SKM-1 (cell line): ENCODE results near the gene CTTN.
"Not testable (repeated sequence)": the region's sequence is repeated elsewhere in the genome, so short reads cannot be mapped to it uniquely, and the experiment has no call there.

Source experiments
- DNase-seq: peaks from one replicate; lab custom pipeline; 2025; ENCODE audit not compliant: unreplicated experiment; lab: John Stamatoyannopoulos, UW

CTTN gene

DNA sequence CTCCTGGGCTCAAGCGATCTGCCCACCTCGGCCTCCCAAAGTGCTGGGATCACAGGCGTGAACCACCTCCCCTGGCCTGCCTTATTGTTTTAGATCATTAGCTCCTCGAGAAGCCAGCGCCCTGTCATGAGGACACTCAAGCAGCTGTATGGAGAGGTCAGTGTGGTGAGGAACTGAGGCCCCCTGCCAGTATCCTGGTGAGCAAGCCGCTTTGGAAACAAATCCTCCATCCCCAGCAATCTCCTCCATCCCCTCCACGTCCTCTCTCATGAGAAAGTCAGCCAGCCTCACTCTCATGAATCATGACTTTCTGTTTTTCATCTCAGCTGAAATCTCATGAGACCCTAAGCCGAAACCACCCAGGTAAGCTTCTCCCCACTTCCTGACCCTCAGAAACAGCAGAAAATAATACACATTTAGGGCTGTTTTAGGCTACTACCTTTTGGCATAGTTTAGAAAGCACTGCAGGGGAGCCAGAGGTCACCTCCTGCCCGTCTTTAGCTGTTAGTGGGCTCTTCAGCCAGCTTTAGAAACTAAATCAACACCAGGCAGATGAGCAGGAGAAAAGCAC is 56.0 kb downstream of the CTTN start:
- DNase-seq, result no peak

DNA sequence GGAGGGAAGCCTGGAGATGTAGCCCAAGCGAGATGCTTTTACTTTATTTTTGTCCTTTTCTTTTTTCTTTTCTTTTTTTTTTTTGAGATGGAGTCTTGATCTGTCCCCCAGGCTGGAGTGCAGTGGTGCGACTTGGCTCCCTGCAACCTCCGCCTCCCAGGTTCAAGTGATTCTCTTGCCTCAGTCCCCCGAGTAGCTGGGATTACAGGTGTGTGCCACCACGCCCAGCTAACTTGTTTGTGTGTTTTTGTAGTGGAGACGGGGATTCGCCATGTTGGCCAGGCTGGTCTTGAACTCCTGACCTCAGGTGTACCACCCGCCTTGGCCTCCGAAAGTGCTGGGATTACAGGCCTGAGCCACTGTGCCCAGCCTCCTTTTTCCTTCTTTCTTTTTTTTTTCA is 56.5 kb downstream of the CTTN start:
- not testable (repeated sequence) for DNase-seq

DNA sequence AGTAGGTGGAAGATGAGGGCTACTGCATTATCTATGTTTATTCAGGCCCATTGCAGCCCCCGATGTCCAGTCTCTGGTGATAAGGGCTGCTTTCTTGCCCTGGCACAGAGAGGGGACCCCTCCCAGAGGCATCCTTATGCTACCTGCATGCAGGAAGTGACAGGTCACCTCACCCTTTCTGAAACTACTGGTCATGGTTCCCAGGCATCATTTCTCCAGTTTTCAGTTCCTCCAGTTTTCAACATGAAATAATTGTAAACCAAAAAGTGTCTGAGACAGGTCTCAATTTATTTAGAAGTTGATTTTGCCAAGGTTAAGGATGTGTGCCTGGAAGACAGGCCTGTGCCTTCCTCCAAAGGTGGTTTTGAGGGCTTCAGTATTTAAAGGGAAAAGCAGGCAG is 57.0 kb downstream of the CTTN start:
- DNase-seq, result no peak

DNA sequence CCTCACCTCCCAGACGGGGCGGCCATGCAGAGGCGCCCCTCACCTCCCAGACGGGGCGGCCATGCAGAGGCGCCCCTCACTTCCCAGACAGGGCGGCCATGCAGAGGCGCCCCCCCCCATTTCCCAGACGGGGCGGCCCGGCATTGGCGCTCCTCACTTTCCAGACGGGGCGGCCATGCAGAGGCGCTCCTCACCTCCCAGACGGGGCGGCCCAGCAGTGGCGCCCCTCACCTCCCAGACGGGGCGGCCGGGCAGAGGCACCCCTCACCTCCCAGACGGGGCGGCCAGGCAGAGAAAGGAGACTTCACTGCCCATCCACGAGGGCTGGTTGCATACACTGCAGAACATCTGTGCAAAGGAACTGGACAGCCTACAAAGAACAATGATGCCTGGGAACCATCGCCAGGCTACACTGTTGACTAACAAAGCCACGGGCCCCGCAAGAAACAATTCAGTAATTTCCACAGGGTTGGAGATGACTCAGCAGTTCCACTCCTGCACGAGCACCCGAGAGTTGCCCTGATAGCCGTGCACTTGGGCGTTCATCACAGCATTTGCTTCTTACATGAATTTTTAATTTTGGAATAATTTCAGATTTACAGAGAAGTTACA is 58.7 kb downstream of the CTTN start:
- no peak for DNase-seq

DNA sequence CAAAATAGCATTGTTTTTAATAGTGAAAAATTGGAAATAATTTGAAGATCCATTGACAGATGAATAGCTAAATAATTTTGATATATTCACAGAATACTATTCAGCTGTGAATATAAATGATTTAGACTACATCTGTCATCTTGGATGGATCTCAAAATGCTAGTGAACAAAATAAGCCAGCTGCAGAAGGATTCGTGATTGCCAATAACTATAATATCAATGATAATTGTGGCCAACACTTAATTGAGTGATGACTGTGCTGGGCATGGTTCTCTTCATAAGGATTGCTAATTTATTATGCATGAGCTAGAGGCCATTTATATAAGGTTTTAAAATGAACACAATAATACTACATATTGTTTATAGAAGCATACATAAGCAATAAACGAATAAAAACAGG is 60.4 kb downstream of the CTTN start:
- no peak for DNase-seq

DNA sequence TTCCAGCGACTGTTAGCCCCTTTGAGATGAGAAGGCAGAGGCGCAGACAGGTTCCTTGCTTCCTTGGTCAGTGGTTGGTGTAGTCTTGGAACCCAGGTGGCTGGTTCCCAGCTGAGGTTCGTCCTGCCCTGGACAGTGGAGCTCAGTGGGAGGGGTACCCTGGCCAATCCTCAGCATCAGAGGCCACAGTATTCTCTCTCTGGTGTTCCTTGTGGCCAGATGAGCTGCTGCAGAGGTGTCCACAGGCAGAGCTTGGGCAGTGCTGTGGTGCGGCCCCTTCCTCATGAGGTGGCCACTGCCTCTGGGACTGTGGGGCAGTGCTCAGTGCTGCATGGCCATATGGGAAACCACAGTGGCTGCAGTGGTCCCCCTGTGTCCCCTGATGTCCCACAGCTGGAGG is 61.8 kb downstream of the CTTN start:
- DNase-seq, result no peak

DNA sequence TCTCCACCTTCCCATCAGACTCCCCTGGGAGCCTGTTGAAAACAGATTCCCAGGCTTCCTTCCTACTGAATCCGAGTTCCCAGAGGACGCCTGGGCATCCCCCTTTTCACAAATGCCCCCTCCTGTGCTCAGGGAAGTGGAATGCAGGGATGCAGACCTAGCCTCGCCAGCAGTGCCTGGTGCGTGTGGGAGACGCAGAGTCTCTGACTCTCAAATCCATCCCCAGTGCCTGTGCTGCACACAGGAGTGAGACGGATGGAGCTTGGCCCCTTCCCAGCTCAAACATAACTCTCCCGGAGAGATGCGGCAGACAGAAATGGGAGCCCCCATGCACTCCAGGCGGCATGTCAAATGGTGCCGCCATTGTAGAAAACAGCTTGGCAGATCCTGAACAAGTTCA is 62.6 kb downstream of the CTTN start:
- DNase-seq, result no peak

DNA sequence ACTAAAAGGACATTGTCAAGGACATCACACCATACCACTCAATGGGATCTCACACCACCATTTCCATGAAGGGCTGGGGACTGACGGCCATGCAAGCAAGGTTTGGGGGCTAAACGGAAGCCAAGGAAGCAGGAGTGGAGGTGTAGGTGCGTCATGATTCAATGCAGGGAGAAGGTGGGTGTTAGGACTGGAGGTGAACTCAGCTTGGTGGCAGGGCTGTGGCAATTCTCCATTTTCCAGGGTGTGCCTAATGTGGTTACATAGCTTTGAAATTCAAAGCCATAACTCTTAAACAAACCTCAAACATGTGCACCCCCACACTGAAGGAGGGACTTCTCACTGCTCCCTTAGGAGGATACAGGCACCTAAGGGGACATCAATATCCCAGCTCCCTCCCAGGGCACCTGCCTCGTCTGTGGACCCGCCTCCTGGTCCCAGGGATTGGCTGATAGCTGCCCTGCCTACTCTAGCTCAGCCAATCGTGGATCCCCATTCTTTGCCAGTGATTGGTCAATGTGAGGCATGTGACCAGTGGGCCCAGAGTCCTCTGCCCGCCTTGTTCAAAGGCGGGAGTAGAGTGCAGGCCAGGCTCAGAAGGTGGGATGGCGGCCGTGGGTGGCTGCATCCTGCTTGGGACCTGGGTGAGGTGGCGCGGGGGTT is 64.6 kb downstream of the CTTN start:
- DNase-seq, result no peak

DNA sequence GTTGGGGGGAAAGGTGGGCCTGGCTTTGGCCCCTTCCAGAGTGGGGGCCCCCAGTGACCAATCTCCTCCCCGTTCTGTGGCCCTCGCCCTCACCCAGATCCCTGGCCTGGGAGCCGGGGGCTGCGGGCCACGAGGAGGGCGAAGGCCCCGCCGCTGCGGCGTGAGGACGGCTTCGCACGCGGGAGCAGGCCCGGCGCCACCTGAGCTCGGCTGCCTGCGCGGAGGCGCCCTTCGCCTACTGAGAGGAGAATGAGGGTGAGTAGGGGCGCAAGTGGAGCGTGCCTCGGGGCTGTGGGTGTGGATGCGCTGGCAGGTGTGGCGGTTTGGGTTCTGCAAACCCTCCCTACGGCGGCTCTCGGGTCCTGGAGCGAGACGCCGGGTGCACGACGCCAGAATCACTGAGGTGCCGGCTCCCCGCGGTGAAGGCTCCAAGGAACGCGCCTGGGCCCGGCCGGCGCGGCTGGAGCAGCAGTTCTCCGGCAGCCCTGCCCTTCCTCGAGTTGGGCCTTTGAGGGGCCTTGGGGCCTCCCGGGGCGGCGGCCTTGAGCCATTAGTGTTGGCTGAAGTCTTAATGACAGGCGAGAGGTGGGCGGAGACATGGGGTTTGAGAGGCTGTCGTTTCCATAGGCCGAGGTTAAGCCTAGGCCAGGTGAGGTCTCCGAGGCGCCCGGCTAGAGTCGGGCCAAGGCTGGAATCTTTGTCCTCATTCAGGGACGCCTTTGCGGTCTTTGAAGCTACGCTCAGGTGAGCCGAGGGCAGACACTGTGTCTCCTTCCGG is 65.3 kb downstream of the CTTN start:
- no peak for DNase-seq

DNA sequence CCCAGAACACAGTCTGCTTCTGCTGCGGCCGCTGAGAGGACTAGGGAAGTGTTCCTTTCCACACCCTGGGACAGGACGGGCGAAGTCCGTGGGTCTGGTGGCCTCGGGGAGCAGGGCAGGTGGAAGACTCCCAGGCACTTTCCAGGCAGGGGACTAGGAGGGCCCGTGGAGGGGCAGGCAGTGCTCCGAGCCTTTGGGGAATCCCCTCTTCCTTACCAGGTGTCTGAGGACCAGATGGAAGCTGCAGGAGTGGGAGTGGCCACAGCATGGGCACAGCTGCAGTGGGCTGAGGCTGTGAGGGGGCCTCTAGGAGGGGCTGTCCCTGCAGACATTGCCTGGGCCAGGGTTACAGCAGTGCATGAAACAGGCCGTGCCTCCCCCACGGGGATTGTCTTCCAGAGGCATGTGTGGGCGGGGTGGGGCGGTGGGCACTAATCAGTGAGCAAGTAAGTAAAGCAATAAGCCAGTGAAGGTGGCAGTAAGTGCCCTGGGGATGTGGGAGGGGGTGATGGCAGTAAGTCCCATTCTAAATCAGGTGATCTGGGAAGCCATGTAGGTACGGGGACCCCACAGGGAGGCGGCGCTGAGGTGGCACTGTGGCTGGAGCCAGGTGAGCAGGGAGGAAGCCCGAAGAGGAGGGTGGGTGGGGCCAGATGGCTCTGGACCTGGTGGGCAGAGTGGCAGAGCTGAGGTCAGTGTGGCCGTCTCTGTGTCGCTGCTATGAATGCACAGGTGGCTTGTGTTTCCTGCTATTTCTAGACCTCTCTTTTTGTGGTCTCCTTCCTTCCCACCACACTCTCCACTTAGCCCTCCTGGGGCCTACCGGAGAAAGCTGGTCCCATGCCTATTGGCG is 66.4 kb downstream of the CTTN start:
- no peak for DNase-seq

DNA sequence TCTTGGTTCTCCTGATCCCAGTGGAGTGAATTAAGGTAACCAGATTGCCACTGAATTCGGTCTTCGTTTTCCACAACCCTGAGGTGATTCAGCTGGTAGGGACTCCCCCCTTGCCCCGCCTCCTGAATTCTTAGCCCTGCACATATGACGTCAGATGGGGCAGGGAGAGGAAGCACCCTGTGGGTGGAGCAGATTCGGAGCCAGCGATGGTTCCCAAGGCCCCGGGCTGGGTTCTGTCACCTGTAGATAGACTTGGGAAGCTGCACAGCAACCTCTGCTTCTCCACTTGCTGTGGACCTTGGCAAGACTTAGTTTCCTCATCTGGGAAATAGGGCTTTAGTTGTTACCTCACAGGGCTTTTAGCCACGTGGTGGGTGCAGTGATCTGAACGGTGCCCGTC is 67.8 kb downstream of the CTTN start:
- no peak for DNase-seq

DNA sequence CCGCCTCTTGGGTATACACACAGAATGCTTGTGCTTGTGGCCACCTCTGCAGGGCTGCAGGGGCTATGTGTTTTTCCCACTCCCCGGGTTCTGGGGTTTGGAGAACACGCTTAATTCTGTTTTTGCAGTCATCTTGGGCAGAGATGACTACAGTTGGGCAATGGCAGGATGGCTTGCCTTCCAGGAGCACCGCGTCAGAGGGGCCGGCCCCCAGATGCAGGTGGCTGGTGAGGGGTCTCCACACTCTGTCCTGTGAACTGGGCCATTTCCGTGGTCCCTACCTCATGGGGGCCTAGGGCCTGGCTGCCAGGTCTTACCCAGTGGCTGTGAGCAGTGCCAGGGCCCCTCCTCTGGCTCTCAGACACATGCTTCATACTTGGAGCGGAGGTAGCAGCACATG is 68.3 kb downstream of the CTTN start:
- DNase-seq, result no peak

DNA sequence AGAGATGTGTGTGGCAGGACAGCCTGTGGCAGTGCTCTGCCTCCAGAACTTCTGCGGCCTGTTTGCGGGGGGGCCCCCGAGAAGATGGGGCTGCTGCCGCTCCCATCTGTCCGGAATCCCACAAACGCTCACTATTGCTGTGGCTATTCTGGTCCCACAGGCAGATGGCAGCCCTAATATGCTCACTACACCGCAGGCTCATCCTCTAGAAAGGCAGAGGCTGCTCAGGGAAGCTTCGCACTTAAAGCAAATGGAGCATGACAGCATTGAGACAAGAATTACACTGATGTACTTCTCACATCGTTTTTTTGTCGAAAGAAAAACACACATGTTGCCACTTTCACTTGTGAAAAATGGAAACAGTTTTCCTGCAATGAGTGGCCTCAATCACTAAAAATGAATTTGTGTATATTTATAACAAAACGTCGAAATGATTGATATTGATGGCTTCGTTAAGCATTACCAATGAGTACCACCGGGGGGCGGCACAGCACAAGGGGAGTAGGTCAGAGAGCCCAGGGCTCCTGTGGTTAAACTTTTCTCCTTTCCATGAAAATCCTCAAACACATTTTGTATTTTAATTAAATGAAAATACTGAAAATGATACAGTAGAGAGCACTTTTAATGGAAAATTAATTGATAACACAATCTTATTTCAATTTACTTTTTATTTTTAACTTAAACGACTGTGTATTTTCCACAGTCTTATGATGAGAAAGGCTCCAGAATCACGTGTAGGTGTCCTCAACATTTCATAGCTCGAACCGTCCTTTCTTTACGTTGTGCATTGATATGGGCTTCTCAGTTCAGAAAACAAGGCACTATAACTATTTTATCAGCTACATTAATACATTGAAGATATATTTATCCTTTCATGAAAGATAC is 69.1 kb downstream of the CTTN start:
- no peak for DNase-seq

DNA sequence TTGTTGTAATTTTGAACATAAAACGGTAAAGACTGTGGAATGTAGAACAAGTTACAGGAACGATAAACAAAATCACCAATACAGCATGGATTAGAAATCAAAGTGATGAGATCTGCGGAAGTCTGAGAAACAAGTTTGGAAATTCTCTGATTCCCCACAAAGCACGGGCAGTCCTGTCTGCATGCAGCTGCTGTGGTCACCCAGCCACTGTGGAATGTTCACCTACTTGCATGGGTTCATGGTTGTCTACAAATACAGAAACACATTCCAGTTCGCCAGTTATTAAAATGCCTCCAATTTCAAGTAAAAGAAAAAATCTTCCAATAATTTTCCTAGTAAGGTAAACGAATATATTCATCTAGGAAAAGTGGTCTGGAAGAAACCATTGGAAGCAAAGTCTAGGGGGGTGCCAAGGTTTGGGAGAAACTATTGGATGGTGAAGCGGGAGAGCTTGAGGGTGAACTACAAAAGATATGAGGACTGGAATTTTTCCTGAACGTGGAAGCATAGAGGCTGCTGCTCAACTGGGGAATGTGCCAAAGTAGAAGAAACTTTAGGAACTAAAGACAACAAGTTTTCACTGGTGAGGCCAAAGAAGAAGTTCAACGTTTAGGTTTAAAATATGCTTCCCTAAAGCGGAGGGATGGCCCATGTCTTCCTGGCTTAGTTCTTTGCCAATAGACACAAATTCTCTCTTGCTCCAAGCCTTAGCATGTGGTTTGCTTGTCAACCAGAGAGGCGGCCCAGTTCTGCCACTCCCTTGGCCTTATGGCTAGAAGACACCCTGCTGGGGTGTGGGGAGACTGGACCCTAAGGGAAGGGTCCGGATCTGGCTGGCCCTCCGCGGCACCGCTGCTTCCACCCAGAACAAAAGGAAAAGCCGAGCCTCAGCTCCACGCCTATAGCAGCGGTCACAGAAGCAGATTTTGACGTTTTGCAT is 70.2 kb downstream of the CTTN start:
- no peak for DNase-seq

DNA sequence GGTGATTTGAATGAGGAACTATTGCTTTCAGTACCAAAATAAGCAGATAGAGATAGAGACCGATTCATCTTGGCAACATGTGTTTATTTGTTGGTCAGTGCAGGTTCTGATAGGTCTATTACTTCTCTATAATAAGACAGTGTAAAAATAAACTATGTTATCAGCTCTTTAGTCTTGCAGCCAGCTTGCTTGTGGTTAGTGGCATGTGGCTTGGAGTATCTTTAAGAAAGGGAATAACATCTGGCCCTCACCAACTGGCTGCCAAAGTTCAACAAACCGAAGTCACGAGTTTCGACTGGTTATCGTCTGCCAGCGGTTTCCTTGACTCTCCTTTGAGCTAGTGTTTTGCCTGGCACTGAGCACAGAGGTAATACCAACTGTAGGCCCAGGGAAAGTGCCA is 71.8 kb downstream of the CTTN start:
- DNase-seq, result no peak

DNA sequence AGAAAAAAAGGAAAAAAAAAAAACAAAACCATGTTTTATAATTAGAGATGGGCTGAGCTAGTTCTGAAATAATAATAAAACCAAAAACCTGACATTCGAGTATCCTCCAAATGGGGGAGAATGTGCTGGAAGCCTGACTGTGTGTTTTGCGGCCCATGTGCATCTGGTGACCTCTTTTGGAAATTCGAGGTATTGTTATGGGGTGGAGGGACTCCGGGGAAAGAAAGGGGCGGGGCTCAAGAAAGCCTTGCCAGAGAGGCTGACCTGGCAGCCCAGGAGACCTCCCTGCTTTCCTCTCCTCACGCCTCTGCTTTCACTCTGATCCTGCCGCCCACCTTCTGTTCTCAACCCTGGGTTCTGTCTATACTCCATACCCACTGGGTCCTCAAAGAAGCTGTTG is 72.9 kb downstream of the CTTN start:
- no peak for DNase-seq

DNA sequence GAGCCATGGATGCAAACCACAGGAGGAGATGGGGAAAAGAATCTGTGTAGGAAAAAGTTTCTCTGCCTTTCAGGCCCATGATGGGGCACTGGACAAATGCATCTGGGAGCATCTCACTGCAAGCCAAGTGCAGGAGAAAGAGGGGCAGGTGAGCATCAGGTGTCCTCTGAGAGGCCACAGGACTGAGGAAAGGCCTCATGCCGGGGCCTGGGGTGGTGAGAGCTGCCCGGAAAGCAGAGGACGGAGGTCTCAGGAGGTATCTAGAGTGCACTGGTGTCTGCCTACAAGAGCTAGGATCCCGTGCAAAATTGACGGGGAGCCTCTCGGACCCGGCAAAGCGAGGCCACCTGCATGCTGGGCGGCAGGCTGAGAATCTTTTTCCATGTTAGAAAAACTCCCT is 73.9 kb downstream of the CTTN start:
- no peak for DNase-seq

DNA sequence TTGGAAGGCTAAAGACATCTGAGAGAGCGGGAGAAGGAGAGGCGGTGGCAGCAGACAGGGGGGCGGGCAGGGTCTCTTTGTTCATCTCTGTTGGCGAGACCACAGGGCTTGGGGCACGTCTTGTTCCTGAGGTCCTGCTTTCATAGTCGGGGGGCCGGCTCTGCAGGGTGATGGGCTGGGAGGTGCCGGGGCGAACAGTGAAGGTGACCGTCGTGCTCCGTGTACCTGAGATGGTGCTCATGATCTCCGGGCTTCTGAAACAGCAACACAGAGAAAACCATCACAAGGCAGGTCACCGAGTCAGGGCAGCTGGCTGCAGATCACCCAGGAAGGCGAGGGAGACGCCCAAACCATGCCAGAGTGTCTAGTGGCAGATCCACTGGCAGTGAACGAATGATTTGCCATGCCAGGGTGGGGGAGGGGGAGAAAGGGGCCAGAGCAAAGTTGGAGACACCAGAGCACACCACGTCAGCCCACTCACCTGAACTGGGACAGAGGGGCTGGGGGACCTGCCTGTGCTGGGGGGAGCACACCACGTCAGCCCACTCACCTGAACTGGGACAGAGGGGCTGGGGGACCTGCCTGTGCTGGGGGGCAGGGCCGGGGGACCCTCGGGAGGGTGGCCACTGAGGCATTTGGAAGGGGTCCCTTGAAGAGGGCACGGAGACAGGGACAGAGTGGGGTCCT is 75.0 kb downstream of the CTTN start:
- DNase-seq, result no peak
